K562 (cell line): Measurements from ENCODE around the gene MAP4K5. TPM values are rescaled to one million over a fixed set of nuclear protein-coding genes. Genes with fewer than 3 reads are reported as not detected.

Experiments
- ATAC-seq: fragments of 200-7000 bp; cut with Tn5 transposase; 3 replicates; pipeline ENCODE4 v1.9.1; 2020; ENCODE audit warnings: moderate library complexity
- BruUV-seq: library from RNA; stranded (reverse); fragments of 400-500 nt; replicated peaks from 2 replicates; lab custom pipeline; 2021; lab: Mats Ljungman, UMichigan
- CTCF ChIA-PET: fragments of 300-600 bp; formaldehyde crosslinking; extraction: SDS; loops from one replicate; lab custom pipeline; 2021; ENCODE audit warnings: low intra/inter-chr PET ratio; lab: Yijun Ruan, JAX
- POLR2A ChIA-PET: fragments of 300-600, 350-650 bp; sonication (Branson Sonifier 250); formaldehyde crosslinking; extraction: SDS; loops from one replicate; lab custom pipeline; 2021; ENCODE audit warnings: antibody characterized with exemption, inconsistent platforms; lab: Yijun Ruan, JAX
- DNase-seq, 4 experiments: peaks; one replicate each; pipeline versions ENCODE4 v3.0.0 to v3.0.0-alpha.2; 2011 to 2018; ENCODE audit warnings: low spot score in 3 of 4, mixed read lengths in 3 of 4; ENCODE audit errors: extremely low read depth in 1 of 4
- FAIRE-seq: peaks from 2 replicates; lab custom pipeline; 2011; peaks lifted over from hg19 to GRCh38; lab: Jason Lieb, UNC
- H2AFZ ChIP-seq: 2 replicates; pipeline ENCODE4 v1.6.0; 2011; ENCODE audit warnings: low read depth, low read length, control low read depth, inconsistent platforms
- H3K27ac ChIP-seq: fragments of 200-600 bp; 3 replicates; pipeline ENCODE4 v1.8.0; 2011; ENCODE audit warnings: low read depth, mild to moderate bottlenecking, control low read depth, inconsistent platforms, low read length, moderate library complexity, mixed read lengths; ENCODE audit errors: extremely low read depth
- H3K27me3 ChIP-seq, 2 experiments: fragments of 300-600 bp in 1 of 2; 2 replicates in 1 of 2; 3 replicates in 1 of 2; pipeline versions ENCODE4 v1.6.0 to v1.8.0; 2011; ENCODE audit warnings: inconsistent platforms in 2 of 2, low read length in 2 of 2, mild to moderate bottlenecking in 1 of 2, mixed read lengths in 1 of 2, moderate library complexity in 1 of 2; ENCODE audit not compliant: control insufficient read depth in 2 of 2, insufficient read depth in 2 of 2
- H3K36me3 ChIP-seq: fragments of 300-600 bp; 3 replicates; pipeline ENCODE4 v1.8.0; 2011; ENCODE audit warnings: mild to moderate bottlenecking, low read length, inconsistent platforms; ENCODE audit not compliant: control insufficient read depth, insufficient read depth
- H3K4me1 ChIP-seq, 2 experiments: fragments of 200-600 bp in 1 of 2; replicated peaks in 1 of 2; 2 replicates in 1 of 2; 3 replicates in 1 of 2; pipeline versions ENCODE4 v1.5.1 to v1.8.0; 2011; ENCODE audit warnings: inconsistent platforms in 2 of 2, low read length in 2 of 2, mild to moderate bottlenecking in 1 of 2, mixed read lengths in 1 of 2, moderate library complexity in 1 of 2; ENCODE audit not compliant: control insufficient read depth in 2 of 2, insufficient read depth in 2 of 2
- H3K4me2 ChIP-seq: 2 replicates; pipeline ENCODE4 v1.6.1; 2011; ENCODE audit warnings: low read length, control low read depth, inconsistent platforms, mixed read lengths; ENCODE audit not compliant: insufficient read depth
- H3K4me3 ChIP-seq: fragments of 200-600 bp; sonication (generic), shearing (Covaris generic); 2 replicates; pipeline ENCODE4 v1.5.1; 2016; ENCODE audit warnings: control low read depth, inconsistent platforms
- H3K79me2 ChIP-seq: fragments of 200-600 bp; 3 replicates; pipeline ENCODE4 v1.8.0; 2011; ENCODE audit warnings: low read length, inconsistent platforms; ENCODE audit not compliant: control insufficient read depth, insufficient read depth
- H3K9ac ChIP-seq, 2 experiments: 2 replicates each; pipeline versions ENCODE4 v1.6.0 to v1.6.1; 2011; ENCODE audit warnings: low read depth in 2 of 2, low read length in 2 of 2, control low read depth in 1 of 2, inconsistent platforms in 1 of 2, mild to moderate bottlenecking in 1 of 2, mixed read lengths in 1 of 2; ENCODE audit not compliant: insufficient read depth in 1 of 2
- H3K9me1 ChIP-seq: one replicate; pipeline ENCODE4 v1.6.0; 2011; ENCODE audit warnings: inconsistent platforms, mild to moderate bottlenecking, low read length, moderate library complexity; ENCODE audit not compliant: control insufficient read depth, insufficient read depth
- H3K9me3 ChIP-seq: replicated peaks from 2 replicates; pipeline ENCODE4 v1.5.1; 2011; ENCODE audit warnings: low read depth, low read length, inconsistent platforms; ENCODE audit not compliant: control insufficient read depth, insufficient read depth
- H4K20me1 ChIP-seq: replicated peaks from 2 replicates; pipeline ENCODE4 v1.6.1; 2011; ENCODE audit warnings: low read length, inconsistent platforms, mixed read lengths; ENCODE audit not compliant: control insufficient read depth, insufficient read depth
- ARID2 ChIP-seq: fragments of 450-650 bp; IDR thresholded peaks from 2 replicates; pipeline ENCODE4 v1.6.1; 2017; ENCODE audit warnings: antibody characterized with exemption, mild to moderate bottlenecking
- COPS2 ChIP-seq: fragments of 450-650 bp; conservative IDR thresholded peaks from 2 replicates; pipeline ENCODE4 v1.6.1; 2016; ENCODE audit warnings: mild to moderate bottlenecking, moderate library complexity
- DDX20 ChIP-seq: fragments of 450-650 bp; IDR thresholded peaks from 2 replicates; pipeline ENCODE4 v1.6.1; 2016; ENCODE audit warnings: missing genetic modification characterization, low read depth, mild to moderate bottlenecking, missing compliant biosample characterization, moderate library complexity
- GATAD2A ChIP-seq: fragments of 450-650 bp; IDR thresholded peaks from 2 replicates; pipeline ENCODE4 v1.6.1; 2017
- GATAD2B ChIP-seq: fragments of 450-650 bp; IDR thresholded peaks from 2 replicates; pipeline ENCODE4 v1.6.1; 2017; ENCODE audit warnings: mild to moderate bottlenecking, borderline replicate concordance
- KLF13 ChIP-seq: fragments of 450-650 bp; IDR thresholded peaks from 2 replicates; pipeline ENCODE4 v1.6.1; 2016; ENCODE audit warnings: missing genetic modification characterization, low read depth, mild to moderate bottlenecking, missing compliant biosample characterization, moderate library complexity, borderline replicate concordance
- MBD2 ChIP-seq: sonication (generic); IDR thresholded peaks from 2 replicates; pipeline ENCODE4 v1.6.1; 2016; ENCODE audit warnings: low read depth, borderline replicate concordance
- MTA3 ChIP-seq: fragments of 450-650 bp; formaldehyde crosslinking; IDR thresholded peaks from 2 replicates; pipeline ENCODE4 v1.6.1; 2017; ENCODE audit warnings: mild to moderate bottlenecking, borderline replicate concordance
- PHTF2 ChIP-seq: fragments of 250-450 bp; sonication (Bioruptor Pico); IDR thresholded peaks from 2 replicates; pipeline ENCODE4 v1.5.0; 2021; ENCODE audit warnings: mild to moderate bottlenecking
- SNRNP70 ChIP-seq: fragments of 200-400 bp; formaldehyde crosslinking; optimal IDR thresholded peaks from 2 replicates; pipeline ENCODE3; 2017; ENCODE audit warnings: low read depth, low read length
- SOX6 ChIP-seq: fragments of 450-650 bp; IDR thresholded peaks from 2 replicates; pipeline ENCODE4 v1.6.1; 2014; ENCODE audit warnings: mild to moderate bottlenecking
- TAF7 ChIP-seq: fragments of 450-650 bp; IDR thresholded peaks from 2 replicates; pipeline ENCODE4 v1.6.1; 2016; ENCODE audit warnings: missing genetic modification characterization, missing compliant biosample characterization
- ZBTB17 ChIP-seq: fragments of 450-650 bp; formaldehyde crosslinking; IDR thresholded peaks from 2 replicates; pipeline ENCODE4 v1.4.0; 2020; ENCODE audit warnings: mild to moderate bottlenecking
- ZBTB7A ChIP-seq: IDR thresholded peaks from 2 replicates; pipeline ENCODE4 v1.6.1; 2011; ENCODE audit warnings: low read depth, mild to moderate bottlenecking, low read length, moderate library complexity, borderline replicate concordance; ENCODE audit not compliant: control insufficient read depth
- ZNF121 ChIP-seq: sonication (generic); formaldehyde crosslinking; conservative IDR thresholded peaks from 2 replicates; pipeline ENCODE4 v1.8.0; 2022; ENCODE audit warnings: missing genetic modification reagents
- ZNF77 ChIP-seq: fragments of 250-450 bp; sonication (Bioruptor Pico); IDR thresholded peaks from 2 replicates; pipeline ENCODE4 v1.5.0; 2020
- in situ Hi-C: fragments of 300-500 bp; cut with MboI; formaldehyde crosslinking; loops from 4 replicates; pipeline ENCODE4 v1.15.0; 2018; ENCODE audit warnings: inconsistent platforms, mixed read lengths
- intact Hi-C: fragments of 100-400 bp; cut with micrococcal nuclease; formaldehyde crosslinking; loops from 2 replicates; pipeline ENCODE4 v1.14.2; 2022
- polyA plus RNA-seq, 8 experiments: library from polyadenylated mRNA; depleted of rRNA in 4 of 8; stranded (reverse) in 5 of 8; unstranded in 3 of 8; fragments of >200 nt; fragmentation: Nextera tagmentation in 2 of 8; fragmentation: Illumina TruSeq in 1 of 8; extraction: Ambion mirVana in 2 of 8; extraction: Trizol in 1 of 8; gene quantifications; 2 replicates each; pipeline versions ENCODE4 v1.2.1 to v1.2.3, GENCODE V29; 2011 to 2014; ENCODE audit warnings: inconsistent platforms in 1 of 8, missing spikeins in 1 of 8
- total RNA-seq, 7 experiments: library from RNA; depleted of rRNA in 6 of 7; stranded (reverse); fragments of >200 nt in 6 of 7; fragmentation: Illumina TruSeq in 2 of 7; extraction: Trizol in 2 of 7; gene quantifications; 2 replicates each; pipeline versions ENCODE4 v1.2.1 to v1.2.3, GENCODE V29; 2011 to 2021; ENCODE audit warnings: low replicate concordance in 1 of 7
- TF ChIP-seq, protein P1 (sequence below): fragments of 250-450 bp; sonication (Bioruptor Pico); IDR thresholded peaks from 2 replicates; pipeline ENCODE4 v1.5.0; 2022; ENCODE audit warnings: mild to moderate bottlenecking
- TF ChIP-seq, protein P2 (sequence below): fragments of 450-650 bp; IDR thresholded peaks from 2 replicates; pipeline ENCODE4 v1.6.1; 2016; ENCODE audit warnings: missing biosample characterization, missing genetic modification characterization
- TF ChIP-seq, protein P3 (sequence below): sonication (generic); formaldehyde crosslinking; IDR thresholded peaks from 2 replicates; pipeline ENCODE4 v1.8.0; 2022; ENCODE audit warnings: missing genetic modification reagents, mild to moderate bottlenecking, borderline replicate concordance
- TF ChIP-seq, protein P4 (sequence below): IDR thresholded peaks from 2 replicates; pipeline ENCODE4 v1.6.1; 2016; ENCODE audit warnings: missing genetic modification characterization, missing compliant biosample characterization

The MAP4K5 gene
- total and polyA plus RNA-seq, 9 of the 15 experiments (the other 6 are each of a cell fraction or from before 2014, with no cell fraction given): 5.9 to 29.4 (median 18.0) TPM

DNA sequence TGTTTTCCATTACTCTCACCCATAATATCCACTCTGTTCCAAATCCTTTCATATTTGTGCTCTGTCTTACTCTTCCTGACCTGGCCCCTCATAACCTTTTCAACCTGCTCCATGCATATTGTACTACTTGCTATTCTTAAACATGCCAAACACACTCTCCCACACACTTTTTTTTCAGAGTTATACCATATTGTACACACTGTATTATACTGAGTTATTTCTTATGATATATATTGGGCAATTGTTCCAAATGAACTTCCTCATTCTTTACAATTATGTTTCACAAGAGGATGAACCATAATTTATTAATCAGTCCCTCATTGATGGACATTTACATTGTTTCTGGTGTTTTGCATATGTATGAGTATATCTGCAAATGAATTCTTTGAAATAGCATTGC is 46.1 kb upstream of the MAP4K5 start:
- Histone ChIP-seq H4K20me1 (no peaks in the 10 kb centered on the region), H3K79me2 (no peaks in the 10 kb centered on the region), H3K27me3 (no peaks in the 10 kb centered on the region), H3K4me2 (no peak overlapping the region), H3K4me1 (no peaks in the 10 kb centered on the region), H3K9ac (no peak overlapping the region), H3K27ac (no peak overlapping the region)
- FAIRE-seq: no peak
- TF ChIP-seq, protein P1, sequence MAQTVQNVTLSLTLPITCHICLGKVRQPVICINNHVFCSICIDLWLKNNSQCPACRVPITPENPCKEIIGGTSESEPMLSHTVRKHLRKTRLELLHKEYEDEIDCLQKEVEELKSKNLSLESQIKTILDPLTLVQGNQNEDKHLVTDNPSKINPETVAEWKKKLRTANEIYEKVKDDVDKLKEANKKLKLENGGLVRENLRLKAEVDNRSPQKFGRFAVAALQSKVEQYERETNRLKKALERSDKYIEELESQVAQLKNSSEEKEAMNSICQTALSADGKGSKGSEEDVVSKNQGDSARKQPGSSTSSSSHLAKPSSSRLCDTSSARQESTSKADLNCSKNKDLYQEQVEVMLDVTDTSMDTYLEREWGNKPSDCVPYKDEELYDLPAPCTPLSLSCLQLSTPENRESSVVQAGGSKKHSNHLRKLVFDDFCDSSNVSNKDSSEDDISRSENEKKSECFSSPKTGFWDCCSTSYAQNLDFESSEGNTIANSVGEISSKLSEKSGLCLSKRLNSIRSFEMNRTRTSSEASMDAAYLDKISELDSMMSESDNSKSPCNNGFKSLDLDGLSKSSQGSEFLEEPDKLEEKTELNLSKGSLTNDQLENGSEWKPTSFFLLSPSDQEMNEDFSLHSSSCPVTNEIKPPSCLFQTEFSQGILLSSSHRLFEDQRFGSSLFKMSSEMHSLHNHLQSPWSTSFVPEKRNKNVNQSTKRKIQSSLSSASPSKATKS: no peak
- TF ChIP-seq DDX20 (tag) (no peak), SNRNP70 (no peak), ZBTB17 (no peak), GATAD2A (no peak), SOX6 (no peak), ARID2 (no peak), MTA3 (no peak), KLF13 (no peak), GATAD2B (no peak), MBD2 (no peak), PHTF2 (CRISPR knock-in tag) (no peak), ZNF77 (CRISPR knock-in tag) (no peak), ZNF121 (no peak), COPS2 (no peak), ZBTB7A (no peak), TAF7 (no peak)
- TF ChIP-seq, protein P2, sequence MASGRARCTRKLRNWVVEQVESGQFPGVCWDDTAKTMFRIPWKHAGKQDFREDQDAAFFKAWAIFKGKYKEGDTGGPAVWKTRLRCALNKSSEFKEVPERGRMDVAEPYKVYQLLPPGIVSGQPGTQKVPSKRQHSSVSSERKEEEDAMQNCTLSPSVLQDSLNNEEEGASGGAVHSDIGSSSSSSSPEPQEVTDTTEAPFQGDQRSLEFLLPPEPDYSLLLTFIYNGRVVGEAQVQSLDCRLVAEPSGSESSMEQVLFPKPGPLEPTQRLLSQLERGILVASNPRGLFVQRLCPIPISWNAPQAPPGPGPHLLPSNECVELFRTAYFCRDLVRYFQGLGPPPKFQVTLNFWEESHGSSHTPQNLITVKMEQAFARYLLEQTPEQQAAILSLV (tag): no peak
- TF ChIP-seq, protein P3, sequence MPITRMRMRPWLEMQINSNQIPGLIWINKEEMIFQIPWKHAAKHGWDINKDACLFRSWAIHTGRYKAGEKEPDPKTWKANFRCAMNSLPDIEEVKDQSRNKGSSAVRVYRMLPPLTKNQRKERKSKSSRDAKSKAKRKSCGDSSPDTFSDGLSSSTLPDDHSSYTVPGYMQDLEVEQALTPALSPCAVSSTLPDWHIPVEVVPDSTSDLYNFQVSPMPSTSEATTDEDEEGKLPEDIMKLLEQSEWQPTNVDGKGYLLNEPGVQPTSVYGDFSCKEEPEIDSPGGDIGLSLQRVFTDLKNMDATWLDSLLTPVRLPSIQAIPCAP (CRISPR knock-in tag): no peak
- TF ChIP-seq, protein P4, sequence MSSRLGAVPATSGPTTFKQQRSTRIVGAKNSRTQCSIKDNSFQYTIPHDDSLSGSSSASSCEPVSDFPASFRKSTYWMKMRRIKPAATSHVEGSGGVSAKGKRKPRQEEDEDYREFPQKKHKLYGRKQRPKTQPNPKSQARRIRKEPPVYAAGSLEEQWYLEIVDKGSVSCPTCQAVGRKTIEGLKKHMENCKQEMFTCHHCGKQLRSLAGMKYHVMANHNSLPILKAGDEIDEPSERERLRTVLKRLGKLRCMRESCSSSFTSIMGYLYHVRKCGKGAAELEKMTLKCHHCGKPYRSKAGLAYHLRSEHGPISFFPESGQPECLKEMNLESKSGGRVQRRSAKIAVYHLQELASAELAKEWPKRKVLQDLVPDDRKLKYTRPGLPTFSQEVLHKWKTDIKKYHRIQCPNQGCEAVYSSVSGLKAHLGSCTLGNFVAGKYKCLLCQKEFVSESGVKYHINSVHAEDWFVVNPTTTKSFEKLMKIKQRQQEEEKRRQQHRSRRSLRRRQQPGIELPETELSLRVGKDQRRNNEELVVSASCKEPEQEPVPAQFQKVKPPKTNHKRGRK (tag): no peak
- TF ChIP-seq, all 486 proteins: peak for 0
- Histone ChIP-seq H3K36me3 (no peaks in the 10 kb centered on the region), H3K9me3 (no peaks in the 10 kb centered on the region), H3K9me1 (no peaks in the 10 kb centered on the region), H2AFZ (no peak overlapping the region), H3K4me3 (no peak overlapping the region)
- intact Hi-C loops (no loop called here), in situ Hi-C loops (no loop called here)
- DNase-seq (no peak), ATAC-seq (no peak)
- ChIA-PET POLR2A (no interaction called here), CTCF (no interaction called here)
- BruUV-seq: no TSS peak
